ENCODE results near the gene AKT2.

GRCh38 chr19:40313229-40313983 lies 28.3 kb upstream of the AKT2 start:
- TF ChIP-seq CTCF (IDR thresholded peaks at IDR 0.05) (no peak), POLR2AphosphoS5 (IDR thresholded peaks at IDR 0.05) (no peak)

Measured in breast epithelium (tissue), 3 donors.